GF-D8 (cell line): Measurements from ENCODE around the gene SCARB1.

ENCODE experiments used
- DNase-seq: peaks from one replicate; lab custom pipeline; 2025; lab: John Stamatoyannopoulos, UW

Gene SCARB1

GRCh38 chr12:124730455-124730932, 133.2 kb downstream of the SCARB1 start:
- no peak for DNase-seq

GRCh38 chr12:124727922-124728321, 135.7 kb downstream of the SCARB1 start:
- no peak for DNase-seq

GRCh38 chr12:124727264-124727800, 136.3 kb downstream of the SCARB1 start:
- peak; percentile 94 for DNase-seq
